Stromal cell of bone marrow (primary cell): ENCODE measurements around the gene KRTAP10-3.

Experiments
- DNase-seq: peaks from one replicate; pipeline ENCODE4 v3.0.0-alpha.2; 2012; ENCODE audit warnings: low read depth

Gene KRTAP10-3

DNA sequence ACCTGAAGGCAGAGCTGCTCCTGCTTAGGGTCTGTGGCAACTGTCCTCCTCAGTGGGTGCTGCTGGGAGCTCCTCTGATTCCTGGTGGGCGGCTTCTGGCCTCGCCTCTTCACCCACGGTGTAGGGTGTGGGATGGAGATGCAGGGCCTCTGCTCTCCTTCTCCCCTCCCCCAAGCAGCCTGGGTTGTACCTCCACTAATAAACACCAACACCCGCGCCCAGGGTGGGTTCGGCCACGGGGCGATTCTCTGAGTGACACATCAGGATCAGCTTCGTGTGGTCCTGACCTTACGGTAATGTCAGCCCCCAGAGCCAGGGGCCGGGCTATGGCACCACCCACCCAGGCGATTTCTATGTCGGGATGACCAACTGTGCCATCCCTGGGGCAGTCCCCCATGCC, 42.3 kb downstream of the KRTAP10-3 start:
- no peak for DNase-seq

DNA sequence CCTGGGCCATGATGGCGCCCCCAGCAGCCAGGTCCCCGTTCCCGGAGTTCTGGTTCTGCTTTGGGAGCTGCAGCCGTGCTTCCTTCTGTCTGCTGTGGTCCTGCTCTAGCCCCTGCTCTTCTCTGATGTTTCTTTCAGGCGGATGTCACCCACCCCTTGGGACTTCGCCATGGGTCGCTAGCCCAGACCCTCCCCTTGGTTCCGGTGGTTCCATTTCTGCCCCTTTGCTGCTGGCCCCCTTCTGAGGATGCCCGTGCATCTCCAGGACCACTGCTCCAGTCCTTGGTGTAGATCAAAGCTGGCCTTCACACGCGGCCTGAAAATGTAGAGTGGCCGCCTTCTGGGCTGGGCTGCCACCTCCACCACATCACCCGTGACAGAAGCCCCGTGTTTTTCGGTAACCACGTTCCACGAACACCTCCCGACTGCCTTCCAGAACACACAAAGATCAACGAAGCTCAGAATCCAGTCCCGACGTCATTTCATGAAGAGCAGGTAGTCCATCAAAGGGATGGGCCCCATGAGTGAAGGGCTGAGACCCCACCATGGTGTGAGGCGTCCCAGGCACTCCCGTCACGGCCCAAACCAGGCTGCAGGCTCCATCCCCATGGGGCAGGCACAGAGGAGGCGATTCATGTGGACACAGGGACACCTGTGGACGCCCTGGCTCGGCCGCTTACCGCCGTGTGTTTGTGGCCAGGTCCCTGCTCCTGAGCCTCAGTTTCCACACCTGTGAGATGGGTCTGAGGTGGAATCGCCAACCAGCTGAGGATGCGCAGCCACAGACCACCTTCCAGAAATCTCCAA, 43.0 kb downstream of the KRTAP10-3 start:
- no peak for DNase-seq

DNA sequence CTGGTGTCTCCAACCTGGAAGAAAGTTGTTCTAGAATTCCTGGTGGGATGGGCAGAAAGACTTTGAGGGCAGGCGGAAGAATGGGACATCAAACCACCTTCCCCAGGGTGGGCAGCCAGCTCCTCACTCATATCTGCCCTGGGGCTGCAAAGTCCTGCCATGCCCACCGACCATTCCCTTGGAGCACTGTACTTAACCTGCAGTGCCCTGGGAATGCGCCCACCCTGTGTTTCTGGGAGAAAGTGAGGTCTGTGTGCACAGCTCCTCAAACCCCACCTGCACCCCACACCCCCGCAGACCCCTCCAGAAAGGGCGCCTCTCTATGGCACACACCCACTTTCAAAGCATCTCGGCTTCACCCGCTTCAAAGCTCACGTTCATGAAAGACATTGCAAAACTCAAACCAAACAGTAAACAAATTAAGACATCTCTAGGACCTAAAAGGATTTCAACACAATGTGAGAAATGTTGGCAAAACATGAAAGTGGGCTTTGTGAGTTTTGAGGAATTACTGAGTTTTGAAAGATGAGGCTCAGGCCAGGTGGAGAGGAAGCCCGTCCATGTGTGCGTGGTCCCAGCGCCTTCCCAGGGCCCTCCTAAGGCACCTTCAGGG, 43.7 kb downstream of the KRTAP10-3 start:
- DNase-seq: no peak

DNA sequence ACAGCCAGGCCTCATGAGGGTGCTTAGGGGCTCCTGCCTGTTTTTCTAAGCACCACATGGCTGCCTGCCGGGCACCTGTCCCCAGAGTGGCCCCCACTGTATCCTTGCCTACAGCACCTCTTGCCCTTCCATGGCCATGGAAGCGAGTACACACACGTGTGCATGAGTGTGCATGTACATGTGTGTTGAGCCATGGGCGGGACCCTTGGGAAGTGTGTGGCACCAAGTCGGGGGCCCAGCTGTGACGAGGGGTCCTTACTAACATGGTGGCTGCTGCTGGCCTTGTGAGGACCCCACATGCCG, 44.4 kb downstream of the KRTAP10-3 start:
- DNase-seq: no peak

DNA sequence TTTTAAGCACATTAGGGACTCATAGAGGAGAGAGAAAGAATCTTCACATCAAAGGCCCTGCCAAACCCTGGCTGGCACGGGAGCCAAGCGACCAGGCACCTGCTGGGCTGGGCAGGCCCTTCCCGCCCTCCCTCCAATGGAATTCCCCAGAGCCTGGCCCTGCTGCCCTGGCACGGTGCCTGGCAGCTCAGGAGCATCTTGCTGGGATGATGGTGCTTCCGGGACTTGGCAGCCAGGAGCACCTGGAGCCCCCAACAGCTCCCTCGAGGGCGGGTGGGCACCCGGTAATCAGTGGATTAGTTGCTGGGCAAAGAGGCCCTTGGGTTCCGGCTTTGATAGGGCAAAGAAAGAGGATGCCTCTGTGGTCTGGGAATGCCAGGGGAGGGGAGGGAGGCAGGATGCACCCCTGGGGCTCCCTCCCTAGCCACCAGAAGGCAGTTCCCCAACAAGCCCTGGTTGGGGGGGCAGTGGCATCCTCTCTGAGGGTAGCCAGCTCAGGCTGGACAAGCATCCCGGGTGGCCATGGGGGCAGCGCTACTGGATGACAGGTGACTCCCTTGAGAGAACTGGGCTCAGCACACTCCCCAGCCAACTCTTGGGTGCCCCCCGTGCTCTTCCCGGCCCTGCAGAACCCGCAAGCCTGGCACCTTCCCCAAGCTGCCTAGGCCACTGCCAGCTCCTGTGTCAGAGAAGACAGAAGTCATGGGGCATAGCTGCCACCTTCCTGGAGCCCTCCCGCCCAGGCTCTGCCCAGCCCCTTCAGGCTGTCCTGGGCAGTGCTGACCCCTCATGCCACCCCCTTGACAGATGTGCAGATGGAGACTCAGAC, 45.0 kb downstream of the KRTAP10-3 start:
- DNase-seq: no peak

DNA sequence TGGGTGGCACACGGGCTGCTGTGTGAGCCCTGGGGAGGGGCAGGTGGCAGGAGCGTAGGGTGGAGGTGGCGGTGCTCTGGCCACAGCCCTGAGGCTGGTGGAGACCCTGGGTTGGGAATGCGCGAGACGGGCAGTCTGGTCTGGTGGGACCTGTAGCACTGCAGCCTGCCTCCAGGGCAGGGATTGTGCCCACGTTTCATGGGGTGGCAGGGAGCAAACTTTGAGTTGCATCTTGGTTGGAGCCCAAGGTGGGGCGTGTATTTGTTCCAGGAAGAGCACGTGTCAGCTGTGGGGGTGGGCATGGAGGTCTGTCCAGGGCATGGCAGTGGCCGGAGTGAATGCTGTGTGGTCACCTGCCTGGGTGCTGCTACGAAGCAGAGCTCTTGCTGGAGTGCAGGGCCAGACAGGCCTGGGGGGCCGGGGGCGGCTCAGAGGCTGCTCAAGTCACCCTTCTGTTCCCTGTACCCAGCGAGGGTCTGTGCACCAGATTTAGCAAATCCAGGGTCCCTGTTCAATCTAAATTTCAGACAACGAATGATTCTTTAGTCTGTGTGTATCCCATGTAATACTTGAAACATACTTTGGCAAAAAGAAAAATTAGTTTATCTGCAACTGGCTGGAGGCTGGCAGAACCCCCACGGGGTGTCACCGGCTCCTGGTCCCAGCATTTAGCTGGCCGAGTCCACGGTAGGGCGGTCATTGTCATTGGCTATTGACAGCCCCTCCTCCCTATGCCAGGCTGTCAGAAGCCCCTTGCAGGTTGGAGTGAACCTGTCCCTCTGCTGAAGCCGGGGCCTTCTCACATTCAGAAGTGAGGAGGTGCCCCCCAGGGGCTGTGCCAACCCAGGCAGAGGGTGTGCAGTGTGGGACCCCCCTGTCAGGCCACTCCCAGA, 45.9 kb downstream of the KRTAP10-3 start:
- DNase-seq: no peak

DNA sequence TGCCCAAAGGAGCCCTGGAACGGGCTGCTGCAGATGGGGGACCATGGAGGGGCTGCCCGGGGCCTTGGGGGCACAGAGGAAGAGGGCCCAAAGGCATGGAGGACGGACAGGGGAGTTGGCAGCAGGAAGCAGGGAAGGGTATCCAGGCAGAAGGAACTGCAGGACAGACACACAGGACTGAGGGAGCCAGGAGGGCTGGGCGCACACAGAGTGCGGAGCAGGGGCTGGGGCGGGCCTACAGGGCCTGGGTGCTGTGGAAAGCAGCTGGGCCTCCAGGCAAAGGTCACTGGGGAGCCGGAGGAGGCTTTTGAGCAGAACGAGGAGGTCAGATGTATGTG, 46.7 kb downstream of the KRTAP10-3 start:
- no peak for DNase-seq

DNA sequence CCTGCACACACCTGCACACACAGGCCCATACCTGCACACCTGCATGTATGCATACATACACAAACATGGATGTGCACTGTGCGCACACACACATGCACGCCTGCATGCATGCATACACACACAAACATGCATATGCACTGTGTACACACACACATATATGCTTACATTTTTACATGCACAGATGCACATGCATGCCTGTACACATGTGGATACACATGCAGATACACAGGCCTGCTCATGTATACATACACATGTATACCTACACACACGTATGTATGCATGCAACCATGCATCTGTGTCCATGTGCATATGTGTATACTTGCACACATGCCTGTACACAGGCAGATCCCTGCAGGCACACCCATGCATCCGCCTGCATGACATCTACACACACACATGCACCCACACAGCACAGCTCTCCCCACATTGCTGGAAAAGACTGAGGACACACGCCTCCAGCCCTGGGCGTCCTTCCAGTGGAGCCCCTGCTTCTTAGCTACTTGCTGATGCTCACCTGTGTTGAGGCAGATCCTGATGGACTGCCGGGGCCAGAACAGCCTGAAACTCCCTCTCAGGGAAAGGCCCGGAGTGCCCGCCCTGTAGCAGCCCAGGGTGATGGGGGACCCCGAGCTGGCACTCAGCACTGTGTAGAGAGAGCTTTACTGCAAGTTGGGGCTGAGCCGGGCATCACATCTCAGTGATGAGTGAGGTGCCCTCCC, 47.2 kb downstream of the KRTAP10-3 start:
- no peak for DNase-seq

DNA sequence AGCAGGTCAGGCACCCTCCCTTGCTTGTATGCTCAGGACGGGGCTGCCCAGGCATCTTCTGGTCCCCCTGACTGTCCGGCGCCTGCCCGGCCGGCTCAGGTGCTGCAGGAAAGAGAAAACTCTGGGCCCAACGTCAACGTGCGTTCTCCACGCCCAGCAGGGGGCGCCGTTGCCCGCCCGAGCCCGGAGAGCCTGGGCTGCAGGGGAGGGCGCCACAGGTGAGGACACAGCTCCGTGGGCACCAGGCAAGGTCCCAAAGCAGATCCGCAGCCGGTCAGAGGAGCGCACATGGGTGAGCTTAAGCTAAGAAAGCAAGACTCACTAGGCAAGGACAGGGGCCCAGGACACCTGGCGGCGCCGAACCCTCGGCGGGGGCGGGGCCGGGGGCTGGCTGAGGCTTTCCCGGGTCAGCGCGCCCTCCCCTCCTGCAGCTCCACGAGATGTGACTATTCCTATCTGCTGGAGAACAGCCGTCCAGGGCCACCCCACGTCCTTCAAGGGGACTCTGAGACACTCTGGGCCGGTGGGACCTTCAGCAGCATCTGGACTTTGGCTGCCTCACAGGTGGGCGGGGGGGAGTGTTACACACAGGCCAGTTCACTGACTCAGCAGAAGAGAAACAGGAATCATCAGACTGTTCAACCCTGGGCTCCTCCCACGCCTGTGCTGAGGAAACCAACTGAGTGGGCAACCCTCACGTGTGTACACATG, 47.9 kb downstream of the KRTAP10-3 start:
- no peak for DNase-seq

DNA sequence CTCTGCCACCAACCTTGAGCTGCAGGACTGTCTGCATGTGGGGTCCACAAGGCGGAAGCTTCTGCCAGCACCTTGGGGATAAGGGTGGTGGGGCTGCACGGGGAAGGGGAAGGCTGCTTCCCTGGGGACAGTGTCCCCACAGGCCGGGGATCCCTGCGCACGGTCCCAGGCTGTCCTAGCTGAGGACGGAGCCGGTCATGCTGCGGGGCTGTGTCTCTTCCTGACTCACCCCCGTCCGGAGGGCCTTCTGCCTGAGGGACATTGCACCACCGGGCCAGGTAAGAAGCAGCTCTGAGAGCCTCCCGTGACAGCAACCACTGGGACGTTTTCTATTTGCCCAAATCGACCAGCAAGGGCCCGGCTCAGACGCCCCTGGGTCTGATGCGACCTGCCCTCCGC, 48.5 kb downstream of the KRTAP10-3 start:
- DNase-seq: no peak

DNA sequence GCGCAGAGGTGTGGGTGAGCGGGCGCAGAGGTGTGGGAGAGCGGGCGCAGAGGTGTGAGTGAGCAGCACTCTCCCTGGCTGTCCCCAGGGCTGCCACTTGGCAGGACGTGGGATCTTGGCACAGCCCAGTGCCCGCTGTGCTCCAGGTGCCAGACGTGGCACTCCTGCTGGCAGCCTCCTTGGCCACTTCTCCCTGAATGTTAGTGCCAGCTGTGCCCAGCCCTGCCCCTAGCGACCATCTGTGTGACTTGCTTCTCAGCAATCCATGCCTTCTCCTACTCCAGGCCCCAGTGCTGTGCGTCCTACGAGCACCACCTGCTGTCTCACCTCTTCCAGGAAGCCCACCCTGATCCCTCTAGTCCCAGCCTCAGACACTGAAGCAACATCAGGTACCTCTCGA, 49.1 kb downstream of the KRTAP10-3 start:
- no peak for DNase-seq

DNA sequence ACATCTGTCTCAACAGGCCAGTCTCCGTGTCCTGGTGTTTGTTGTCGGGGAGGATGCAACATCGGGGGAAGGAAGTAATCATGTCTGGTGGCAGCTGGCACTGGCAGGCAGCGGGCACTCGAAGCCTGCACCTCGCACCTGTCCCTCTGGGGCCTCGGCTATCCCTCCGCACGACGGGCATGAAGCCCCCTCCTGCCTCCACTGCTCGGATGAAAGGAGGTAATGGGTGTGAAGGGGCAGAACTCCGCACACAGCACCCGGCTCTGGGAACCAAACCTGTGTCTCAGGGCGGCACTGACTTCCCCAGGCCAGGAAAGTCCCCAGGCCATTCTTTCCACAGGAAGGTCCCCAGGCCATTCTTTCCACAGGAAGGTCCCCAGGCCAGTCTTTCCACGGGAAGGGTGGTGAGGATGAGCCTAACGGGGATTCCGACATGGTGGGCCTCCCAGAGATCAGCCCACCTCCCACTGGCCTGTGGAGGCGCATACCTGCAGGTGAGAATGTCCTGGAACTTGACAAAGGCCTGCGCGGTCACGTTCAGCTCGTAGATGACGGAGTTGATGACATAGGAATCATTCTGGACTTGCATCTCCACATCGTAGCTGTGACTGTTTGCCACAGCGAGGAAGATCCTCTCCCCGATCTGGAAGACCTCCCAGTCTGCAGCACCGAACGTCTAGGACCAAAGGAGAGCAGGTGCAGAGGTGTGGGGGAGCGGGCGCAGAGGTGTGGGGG, 49.7 kb downstream of the KRTAP10-3 start:
- no peak for DNase-seq

DNA sequence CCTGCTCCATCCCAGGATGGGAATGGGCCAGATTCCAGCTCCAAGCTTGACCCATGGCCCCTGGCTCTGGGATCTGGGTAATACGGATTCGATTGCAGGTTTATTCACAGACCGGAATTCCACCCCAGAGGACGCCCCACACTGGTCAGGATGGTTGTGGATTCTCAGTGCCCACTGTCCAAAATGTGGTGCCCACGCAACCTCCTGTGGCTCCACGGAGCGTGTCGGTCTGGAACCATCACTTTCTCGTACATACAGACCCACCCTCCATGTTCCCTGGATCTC, 50.2 kb downstream of the KRTAP10-3 start:
- DNase-seq: no peak
